ENCODE data around the gene ESR2.
"Not testable (repeated sequence)": the region's sequence is repeated elsewhere in the genome, so short reads cannot be mapped to it uniquely, and the experiment has no call there.

Gene ESR2

DNA sequence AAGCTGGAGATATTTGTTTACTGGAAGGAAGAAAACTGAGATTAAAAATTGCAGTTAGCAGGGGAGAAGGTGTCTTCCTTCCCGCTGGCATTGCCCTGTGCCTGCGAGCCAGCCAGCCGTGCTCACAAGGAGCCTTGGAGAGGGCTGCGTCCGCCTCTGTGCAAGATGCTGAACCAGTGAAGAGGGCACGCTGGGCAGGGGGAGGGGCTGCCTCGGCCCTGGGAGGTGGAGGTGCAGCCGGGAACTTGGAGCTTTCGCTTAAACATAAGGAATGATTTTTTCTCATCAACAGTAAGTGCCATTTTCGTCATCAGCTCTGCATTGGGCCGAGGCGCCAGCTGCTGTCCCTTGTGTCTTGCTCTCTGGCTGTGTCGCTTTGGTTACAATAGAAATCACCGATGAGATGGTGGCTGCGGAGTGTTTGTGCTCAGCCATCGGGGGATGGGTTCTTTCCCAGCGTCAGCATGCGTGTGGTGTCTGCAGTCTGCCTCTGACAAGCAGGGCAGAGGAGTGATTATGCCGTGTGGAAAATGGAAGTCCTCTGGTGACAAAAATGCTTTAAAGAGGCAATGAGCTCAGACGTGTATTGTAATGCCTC is 97.3 kb downstream of the ESR2 start:
- no peak for DNase-seq (ENCODE audit: low read depth)

DNA sequence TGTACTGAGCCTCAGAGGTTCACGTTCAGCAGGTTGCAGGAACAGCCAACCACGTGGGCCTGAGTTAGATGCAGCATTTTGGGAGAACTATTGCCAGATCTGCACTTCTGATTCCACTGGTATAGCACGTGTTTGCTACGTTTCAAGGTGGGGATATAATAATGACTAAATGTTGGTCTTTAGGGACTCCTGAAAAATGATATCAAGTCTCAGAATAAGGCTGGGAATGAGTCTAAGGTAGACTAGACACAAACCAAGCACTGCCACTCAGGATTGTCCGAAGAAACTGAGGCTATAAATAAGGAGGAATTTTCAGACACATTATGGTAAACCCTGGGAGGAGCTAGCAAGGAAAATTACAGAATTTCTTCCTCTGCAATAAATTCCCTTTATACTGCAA is 98.1 kb downstream of the ESR2 start:
- no peak for DNase-seq (ENCODE audit: low read depth)

DNA sequence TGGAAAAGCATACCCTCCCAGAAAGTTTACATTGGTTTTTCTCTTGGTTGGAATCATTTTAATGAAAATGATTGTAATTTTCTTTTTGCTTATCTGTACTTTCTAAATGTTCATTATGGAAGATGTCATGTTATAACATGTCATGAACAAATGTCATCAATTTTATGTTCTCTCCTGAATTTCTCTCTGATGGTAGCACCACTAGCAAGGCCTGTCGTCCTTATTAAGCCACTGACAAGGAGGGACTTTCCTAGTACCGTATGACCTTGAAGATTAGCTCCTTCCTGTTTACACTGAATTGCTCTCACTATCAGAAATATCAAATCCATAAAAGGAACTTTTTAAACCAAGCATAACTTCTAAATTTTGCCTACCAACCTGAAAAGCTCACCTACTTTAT is 99.0 kb downstream of the ESR2 start:
- DNase-seq (ENCODE audit: low read depth) = no peak

DNA sequence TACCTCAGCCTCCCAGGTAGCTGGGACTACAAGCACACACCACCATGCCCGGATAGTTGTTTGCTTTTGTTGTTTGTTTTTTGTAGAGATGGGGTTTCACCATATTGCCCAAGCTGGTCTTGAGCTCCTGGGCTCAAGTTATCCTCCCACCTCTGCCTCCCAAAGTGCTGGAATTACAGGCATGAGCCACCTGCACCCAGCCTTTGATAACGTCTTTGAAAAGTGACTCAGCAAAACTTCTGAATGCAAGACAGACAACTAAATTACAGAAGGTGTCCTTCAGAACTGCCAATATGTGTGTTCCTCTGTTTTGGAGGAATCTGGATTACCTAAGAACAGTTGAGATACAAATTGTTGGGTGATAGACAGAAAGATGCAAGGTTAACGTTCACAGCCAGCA is 99.8 kb downstream of the ESR2 start:
- DNase-seq (ENCODE audit: low read depth) = no peak

DNA sequence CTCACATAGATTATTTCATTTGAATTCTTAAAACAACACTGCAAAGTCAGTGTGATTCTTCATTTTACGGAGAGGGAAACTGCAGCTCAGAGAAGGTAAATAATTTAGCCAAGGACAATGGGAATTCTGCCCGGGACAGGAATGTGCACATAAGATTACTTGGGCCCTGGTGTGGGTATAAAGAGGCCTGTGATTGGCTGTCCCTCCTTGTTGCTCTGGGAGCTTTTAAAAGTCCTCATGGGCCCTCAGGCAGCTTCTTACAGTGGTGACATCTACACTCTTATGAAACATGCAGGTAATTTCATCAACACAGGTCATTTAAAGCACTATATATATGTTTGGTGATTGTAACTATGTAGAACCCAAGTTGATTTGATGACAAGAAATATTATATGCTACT is 100.3 kb downstream of the ESR2 start:
- DNase-seq (ENCODE audit: low read depth) = no peak

DNA sequence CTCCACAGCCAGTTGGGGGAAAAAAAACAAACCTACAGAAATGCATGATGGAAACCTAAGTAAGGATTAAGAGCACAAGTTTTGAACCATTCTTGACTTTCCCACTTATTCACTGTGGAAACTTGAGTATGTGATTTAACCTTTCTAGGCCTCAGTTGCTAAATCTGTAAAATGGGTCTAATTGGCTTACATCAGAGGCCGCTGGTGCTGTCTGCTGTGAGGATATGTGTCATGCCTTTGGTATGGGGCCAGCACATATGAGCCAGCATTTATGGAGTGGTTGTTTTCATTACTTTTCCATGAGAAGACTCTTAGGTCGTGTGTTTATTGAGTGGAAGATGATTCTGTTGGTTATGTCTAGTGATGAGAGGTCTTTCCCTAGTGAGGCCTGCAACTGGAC is 102.4 kb downstream of the ESR2 start:
- DNase-seq (ENCODE audit: low read depth) = no peak

DNA sequence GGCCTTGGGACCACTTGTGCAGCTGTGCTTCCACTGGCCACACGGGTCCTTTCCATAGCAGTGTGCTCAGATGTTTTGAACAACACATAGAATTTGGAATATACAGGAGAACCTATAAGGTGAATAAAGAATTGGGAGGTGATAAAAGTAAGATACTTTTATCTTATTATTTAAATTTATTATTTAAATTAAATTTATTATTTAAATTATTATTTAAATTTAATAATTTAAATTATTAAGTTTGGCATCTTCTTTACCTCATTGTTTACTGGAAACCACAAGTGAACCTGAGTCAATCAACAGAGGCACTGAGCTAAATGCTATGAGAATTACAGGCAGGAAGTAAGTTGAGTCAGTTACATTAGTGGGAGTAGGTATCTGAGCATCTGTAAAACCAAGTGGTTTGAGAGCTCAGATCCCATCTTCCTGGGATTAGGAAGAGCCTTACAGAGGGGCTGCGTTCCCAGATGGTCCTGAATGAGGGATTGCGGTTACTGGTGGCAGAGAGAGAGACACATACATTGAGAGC is 103.1 kb downstream of the ESR2 start:
- DNase-seq (ENCODE audit: low read depth) = no peak

DNA sequence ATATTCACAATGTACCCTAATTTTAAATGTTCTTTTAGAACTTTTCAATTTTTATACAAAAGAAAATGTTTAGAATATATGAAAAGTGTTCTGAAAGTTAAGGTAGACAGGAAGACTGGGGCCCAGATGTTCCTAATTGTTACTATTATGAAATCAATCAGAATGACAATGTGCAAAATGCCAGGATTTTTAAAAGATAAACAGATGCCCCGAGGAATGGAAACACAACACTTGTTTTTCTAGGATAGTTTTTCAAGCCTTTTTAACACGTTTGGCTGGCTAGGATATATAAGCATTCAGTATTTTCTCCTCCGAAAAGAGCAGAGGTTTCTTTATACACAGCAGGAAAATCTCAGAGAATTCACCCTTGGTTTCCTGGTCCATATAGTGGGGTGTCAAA is 106.8 kb downstream of the ESR2 start:
- no peak for DNase-seq (ENCODE audit: low read depth)

DNA sequence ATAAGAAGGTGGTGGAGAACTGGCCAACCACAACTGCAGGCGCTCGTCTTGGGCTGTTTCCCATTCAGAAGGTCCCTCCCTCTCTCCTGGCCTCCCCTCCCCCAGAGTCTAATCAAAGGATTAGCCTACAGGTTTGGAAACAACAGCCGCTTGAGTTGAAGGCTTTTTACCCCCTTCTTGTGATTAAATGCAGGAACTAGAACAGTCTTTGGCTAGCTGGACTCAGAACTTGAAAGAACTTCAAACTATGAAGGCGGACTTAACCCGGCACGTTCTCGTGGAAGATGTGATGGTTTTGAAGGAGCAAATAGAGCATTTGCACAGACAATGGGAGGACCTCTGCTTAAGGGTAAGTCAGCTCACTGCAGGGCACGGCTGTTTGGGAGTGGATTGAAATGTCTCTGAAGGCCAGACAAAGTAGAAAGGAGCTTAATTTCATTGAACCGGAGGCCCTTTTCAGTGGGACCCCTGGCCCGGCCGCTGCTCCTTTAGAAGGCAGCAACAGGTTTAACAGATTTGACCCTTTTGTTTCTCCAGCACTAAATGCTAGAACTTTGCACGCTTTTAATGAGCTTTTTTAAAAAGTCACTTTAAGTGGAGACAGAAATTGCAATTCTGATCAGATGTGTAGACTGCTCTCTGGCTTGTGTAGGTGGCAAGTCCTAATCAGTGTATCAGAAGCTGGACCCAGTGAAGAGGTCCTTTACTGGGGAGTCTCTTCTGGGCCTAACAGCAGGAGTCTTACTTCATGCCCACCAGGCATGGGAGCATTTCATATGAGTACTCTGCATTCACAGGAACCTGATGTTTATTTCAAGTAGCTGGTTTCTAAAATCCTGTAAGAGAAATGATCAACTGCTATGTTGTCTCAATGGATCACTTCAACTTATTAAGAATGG is 107.7 kb downstream of the ESR2 start:
- DNase-seq (ENCODE audit: low read depth) = no peak

DNA sequence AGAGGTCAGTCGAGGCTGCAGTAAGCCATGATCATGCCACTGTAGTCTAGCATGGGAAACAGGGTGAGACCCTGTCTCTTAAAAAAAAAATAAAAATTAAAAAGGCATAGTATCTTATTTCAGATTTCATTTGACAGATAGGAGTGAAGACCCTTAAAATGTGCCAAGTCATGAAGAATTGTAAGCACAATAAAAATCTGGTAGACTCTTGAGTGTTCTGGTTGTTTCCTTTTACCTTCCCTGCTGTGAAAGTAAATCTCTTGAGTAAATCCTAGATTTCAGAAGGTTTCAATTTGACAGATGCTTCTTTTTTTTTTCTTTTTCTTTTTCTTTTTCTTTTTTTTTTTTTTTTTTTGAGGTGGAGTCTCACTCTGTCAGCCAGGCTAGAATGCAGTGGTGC is 109.0 kb downstream of the ESR2 start:
- DNase-seq (ENCODE audit: low read depth) = no peak

DNA sequence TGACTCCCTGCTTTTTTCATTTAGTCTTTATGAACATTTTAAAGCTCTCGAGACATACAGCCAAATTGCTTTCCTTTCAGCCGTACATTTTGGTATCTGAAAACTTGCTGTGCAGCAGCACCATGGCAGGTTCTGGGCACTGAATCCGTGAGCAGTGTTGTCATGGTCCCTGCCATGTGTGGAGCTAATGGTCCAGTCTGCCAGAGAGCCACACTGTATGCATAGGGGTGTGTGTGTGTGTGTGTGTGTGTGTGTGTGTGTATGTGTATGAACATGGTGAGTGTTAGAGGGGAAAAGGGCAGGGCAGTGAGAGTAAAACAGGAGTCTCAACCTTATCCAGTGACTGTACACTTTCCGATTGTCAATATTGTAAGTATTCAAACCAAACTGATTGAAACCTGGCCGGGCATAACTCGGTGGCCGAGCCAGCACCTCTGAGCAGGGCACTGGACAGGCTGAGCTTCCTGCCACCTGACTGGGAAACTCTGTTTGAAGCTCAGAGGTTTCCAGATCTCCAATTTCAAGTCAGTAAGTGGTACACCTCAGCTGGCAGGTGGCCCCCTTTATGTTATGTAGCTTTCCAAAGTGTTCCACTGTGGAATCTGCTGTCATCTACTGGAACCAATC is 110.0 kb downstream of the ESR2 start:
- DNase-seq (ENCODE audit: low read depth) = no peak

DNA sequence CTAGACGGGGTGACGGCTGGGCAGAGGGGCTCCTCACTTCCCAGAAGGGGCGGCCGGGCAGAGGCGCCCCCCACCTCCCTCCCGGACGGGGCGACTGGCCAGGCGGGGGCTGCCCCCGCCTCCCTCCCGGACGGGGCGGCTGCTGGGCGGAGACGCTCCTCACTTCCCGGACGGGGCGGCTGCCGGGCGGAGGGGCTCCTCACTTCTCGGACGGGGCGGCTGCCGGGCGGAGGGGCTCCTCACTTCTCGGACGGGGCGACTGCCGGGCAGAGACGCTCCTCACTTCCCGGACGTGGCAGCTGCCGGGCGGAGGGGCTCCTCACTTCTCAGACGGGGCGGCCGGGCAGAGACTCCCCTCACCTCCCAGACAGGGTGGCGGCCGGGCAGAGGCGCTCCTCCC is 111.3 kb downstream of the ESR2 start:
- not testable (repeated sequence) for DNase-seq (ENCODE audit: low read depth)

DNA sequence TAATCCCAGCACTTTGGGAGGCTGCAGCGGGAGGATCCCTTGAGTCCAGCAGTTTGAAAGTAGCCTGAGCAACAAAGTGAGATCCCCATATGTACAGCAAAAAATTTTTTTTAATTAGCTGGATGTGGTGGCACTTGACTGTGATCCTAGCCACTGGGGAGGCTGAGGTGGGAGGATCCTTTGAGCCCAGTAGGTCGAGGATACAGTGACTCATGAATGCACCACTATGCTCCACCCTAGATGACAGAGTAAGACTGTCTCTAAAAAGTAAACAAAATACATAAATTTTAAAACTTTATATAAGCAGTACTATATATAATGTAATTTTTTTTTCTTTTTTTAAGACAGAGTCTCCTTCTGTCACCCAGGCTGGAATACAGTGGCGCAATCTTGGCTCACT is 115.4 kb downstream of the ESR2 start:
- no peak for DNase-seq (ENCODE audit: low read depth)

DNA sequence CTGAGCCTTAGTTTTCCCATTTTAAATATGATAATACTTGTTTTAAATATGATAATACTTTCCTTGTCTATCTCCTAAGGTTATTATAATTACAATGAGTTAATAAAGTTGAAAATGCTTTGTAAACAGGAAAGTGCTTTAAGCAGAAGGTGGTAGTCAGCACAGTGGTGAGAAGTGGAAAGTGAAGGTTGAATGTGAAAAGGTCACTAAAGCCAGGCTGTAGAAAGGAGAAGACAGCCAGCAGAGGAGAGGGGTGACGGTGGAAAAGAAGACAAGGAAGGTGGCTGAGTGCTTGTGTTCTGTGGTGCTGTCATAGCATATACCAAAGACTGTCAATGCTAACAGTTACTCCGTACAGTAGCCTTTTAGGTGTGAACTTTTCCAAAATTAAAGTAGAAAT is 117.8 kb downstream of the ESR2 start:
- DNase-seq (ENCODE audit: low read depth) = no peak

DNA sequence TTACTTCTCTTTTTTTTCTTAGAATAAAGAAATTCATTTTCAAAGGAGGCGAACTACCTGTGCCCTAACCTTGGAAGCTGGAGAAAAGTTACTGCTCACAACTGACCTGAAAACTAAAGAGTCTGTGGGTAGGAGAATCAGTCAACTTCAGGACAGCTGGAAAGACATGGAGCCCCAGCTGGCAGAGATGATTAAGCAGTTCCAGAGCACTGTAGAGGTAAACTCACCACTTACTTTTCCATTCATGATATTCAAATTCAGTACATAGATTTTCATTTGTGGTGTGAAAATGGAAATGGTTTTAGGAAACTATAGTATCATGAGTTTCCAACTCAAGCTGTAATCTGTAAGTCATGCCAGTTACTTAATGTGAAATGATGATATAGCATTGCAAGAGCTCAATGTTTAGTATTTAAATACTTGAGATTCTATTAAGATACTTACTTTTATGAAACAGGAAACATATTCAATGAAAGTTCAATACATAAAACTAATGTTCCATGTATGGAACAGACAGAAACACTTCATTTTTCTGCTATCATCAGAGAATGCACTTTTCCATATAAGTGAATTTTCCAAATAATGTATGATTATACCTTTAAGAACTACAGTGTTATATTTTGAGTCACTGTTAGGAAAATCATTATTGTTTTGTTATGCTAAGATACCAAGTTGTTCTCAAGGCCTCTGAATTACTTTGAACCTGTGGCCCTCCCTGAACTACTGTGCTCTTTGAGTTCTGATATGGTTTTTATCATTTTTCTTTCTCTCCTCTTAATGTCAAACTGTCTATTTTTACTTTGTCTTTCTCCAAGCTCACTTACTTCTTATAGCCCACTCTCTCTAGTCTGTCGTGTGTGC is 119.0 kb downstream of the ESR2 start:
- no peak for DNase-seq (ENCODE audit: low read depth)

DNA sequence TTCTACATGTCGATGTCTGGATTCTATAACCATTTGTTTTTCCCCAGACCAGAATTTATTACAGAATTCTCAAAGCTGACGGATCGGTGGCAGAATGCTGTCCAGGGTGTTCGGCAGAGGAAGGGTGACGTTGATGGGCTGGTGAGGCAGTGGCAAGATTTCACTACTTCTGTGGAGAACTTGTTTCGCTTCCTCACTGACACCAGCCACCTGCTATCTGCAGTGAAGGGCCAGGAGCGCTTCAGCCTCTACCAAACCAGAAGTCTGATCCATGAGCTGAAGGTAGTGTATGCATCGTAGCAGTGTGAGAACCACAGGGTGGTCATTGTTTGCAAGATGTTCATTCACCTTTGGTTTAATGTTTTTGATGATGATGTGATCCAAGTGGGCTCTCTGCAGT is 124.0 kb downstream of the ESR2 start:
- no peak for DNase-seq (ENCODE audit: low read depth)

DNA sequence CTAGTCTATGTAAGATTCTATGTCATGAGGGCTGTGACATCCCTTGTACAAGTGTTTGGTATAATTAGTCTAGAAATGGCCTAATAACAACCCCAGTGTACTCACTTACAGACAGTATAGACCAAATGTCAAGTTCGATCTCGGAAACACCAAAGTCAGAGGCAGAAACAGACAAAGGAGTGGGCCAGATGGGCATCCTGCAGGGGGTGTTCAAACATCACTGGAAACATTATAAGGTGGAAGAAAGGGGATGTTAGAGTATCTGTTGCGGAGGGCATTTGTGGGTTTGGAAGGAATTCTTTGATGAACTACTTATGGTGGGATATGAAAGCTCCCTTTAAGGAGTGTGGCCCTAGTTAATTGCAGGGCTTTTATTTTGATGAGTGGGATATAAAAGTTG is 134.6 kb downstream of the ESR2 start:
- DNase-seq (ENCODE audit: low read depth) = no peak

DNA sequence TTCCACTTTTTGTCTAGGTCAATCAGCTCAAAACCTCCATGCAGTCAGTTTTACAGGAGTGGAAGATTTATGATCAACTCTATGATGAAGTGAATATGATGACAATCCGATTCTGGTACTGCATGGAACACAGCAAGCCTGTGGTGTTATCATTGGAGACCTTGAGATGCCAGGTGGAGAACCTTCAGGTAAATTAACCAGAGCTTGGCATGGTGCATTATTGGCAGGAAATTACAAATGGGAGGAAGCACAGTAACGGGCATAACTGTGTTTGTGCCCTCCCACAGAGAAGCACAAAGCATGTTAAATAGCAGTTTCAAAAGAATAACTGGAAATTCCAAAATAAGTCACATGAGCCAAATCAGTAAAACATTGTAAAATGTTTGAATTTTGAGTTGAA is 135.6 kb downstream of the ESR2 start:
- no peak for DNase-seq (ENCODE audit: low read depth)

DNA sequence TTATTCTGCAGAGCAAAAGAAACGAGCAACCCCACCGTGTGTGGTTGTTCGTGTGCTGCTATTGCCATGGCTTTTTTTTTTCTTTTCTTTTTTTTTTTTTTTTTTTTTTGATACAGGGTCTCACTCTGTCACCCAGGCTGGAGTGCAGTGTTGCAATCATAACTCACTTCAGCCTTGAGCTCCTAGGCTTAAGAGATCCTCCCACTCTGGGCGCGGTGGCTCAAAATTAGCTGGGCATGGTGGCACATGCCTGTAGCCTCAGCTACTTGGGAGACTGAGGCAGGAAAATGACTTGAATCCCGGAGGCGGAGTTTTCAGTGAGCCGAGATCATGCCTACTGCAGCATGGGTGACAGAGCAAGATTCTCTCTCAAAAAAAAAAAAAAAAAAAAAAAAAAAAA is 144.2 kb downstream of the ESR2 start:
- DNase-seq (ENCODE audit: low read depth) = no peak

DNA sequence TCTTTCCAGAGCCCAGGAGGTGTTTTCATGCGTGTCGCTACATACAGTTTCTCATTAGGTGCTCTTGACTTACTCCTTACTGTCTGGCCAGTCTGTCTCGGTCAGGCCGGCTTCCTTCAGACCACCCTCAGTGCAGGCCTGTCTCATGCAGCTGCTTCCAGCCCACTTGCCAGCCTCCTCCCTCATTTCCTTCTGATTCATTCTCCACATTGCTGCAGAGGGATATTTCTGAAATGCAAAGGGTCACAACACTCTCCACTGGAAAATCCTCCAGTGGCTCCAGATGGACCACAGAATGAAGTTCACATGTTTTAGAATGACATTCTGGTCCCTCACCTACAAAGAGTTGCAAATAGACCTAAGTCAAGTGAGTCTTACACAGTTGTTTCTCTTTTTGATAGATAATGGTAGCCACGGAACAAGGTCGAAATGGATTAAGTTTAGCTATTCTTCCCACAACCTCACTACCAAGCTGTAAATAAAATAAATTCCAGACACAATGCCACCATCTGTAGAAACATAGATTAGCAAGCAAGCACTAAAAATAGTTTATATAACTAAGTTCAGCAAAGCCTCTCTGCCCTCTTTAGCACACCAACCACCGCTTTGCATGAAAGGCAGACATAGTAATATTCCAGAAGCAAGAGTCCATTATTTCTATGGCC is 146.9 kb downstream of the ESR2 start:
- no peak for DNase-seq (ENCODE audit: low read depth)

DNA sequence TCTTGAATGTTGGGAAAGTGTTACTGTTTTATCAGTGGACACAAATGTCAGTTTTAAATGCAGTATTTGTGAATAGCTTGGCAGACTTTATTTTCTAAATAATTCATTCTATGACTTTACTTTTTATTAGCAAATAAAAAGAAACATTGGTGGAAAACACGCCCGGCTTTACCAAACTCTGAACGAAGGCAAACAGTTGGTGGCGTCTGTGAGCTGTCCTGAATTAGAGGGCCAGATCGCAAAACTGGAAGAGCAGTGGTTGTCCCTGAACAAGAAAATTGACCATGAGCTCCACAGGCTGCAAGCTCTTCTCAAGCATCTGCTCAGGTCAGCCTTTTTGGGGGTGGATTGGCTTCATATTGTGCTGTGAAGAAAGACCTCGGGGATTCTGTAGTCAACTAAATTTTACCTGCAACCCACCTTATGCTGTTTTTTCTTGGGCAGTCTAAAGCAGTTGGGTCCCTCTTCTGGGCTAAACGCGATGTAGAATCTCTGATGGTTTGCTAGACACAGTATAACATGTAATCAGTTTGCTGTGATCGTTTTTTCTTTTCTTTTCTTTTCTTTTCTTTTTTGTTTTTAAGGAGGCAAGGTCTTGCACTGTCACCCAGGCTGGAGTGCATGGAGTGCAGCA is 156.4 kb downstream of the ESR2 start:
- no peak for DNase-seq (ENCODE audit: low read depth)
